ENCODE data around the gene HOXB1.

HOXB1 gene

DNA sequence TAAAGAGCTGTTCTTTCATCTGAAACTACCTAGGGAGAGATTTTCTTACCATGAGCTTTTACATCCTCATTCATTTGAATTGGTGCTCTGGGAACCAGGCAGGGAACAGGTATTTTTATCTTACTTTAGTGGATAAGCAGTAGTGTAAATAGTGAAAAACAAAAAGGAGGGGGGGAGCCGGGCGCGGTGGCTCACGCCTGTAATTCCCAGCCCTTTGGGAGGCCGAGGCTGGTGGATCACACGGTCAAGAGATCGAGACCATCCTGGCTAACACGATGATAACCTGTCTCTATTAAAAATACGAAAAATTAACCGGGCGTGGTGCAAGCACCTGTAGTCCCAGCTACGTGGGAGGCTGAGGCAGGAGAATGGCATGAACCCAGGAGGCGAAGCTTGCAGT, 41.0 kb downstream of the HOXB1 start:
- DNase-seq, result no peak

DNA sequence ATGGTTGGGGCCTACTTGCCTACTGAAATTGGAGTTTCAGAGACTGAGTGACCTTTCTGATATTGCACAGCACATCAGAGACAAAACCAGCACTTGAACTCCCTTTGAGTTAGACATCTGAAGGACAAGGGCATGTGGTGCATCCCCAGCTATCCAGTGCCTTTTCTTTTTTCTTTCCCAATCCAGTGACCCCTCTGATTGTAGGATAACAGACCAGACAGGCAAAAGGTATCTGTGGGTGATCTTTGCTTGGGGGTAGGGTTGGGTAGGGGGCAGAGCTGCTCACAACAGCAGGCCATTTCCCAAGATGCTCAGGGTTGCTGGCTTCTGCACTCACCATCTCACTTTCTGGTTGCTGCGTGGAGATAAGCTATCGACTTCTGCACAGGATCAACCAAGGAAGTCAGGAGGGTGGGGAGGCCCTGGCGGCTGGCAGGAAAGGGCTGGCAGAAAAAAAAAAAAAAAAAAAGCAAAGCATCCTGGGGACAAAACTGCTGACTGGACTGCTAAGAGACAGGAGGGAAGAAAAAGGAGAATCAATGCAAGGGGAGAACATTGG, 42.2 kb downstream of the HOXB1 start:
- DNase-seq, result no peak

DNA sequence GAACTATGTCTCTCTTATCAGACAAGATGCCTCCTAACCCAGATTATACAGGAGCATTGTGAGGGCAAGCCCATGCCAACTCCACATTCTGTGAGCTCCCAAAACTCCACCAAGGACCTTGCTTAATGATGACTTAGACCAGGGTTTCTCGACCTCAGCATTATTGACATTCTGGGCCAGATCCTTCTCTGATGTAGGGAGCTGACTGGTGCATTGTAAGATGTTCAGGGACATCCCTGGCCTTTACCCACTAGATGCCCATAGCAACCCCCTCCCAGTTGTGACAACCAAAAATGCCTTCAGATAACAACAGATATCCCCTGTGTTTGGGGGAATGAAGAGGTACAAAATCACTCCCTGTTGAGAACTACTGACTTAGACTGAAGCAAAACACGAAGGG, 43.6 kb downstream of the HOXB1 start:
- DNase-seq, result no peak

DNA sequence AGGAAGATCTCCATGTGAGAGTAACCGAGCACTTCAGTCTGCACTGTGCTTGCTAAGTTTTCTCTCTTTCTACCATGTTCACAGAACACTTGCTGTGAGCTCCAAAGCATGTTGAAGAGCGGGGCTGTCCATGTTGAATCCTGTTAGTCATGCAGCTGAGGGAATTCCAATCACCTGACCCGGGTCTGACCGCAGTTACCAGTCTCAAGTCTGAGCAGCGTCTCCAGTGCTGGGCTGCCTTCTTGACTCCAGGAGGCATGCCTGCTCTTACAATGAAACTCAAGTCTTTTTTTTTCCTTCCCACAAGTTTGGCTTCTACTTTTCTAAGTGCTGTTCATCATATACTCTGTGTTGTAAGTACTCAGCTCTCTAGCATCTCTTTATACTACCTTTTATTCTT, 44.3 kb downstream of the HOXB1 start:
- no peak for DNase-seq

DNA sequence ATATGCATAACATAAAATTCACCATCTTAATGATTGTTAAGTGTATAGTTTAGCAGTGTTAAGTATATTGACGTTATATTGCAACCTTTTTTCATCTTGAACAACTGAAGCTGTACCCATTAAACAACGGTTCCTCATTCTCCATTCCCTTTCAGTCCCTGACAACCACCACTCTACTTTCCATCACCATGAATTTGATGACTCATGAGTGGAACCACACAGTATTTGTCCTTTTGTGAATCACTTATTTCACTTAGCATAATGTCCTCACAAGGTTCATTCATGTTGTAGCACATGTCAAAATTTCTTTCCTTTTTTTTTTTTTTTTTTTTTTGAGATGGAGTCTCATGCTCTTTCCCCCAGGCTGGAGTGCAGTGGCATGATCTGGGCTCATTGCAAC, 46.0 kb downstream of the HOXB1 start:
- peak; percentile 52 for DNase-seq

DNA sequence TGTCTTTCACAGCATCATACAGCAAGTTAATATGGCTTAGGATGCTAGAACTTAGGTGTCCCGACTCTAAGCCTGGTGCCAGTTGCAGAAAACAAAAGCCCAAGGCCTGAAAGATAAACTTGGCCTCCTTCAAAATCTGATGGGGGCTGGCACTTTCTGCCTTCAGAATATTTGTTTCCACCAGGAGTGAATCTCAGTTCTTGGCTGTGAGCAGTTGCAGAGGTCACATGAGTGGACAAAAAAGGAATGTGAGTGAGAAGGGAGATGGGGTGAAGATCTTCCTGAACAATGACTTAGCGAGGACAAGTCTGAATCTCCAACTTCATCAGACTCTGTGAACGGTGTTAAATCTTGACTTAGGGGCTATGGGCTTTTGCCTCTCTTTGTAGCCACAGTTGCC, 46.6 kb downstream of the HOXB1 start:
- no peak for DNase-seq

DNA sequence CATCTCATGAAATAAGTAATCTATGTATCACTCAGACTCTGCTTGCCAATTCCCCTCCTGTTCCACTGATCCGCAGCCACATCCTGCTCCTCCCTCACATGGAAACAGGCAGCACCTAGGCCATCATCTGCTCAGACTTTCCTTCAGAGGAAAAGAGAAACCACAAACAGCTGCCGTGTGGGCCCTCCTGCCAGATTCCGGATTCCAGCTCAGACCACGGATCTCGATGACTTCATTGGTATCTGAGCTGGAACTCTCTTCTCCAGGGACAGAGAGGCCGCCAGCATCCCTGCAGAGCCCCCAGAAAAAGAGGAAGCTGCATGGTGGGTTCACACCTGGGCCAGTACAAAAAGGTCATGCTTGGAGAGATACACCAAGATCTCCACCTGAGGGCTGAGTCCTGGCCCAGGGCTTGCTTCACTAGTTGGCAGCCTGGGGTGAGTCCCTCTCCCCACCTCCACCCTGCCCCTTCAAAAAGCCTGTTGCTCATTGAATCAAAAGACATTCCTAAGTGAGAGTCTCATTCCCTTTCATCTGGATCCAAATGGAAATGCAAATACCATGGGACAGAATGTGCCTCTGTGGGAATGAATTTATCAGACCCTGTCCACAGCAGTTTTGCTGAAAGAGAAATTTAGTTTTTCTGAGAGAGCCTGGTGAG, 47.2 kb downstream of the HOXB1 start:
- peak; percentile 61 for DNase-seq

DNA sequence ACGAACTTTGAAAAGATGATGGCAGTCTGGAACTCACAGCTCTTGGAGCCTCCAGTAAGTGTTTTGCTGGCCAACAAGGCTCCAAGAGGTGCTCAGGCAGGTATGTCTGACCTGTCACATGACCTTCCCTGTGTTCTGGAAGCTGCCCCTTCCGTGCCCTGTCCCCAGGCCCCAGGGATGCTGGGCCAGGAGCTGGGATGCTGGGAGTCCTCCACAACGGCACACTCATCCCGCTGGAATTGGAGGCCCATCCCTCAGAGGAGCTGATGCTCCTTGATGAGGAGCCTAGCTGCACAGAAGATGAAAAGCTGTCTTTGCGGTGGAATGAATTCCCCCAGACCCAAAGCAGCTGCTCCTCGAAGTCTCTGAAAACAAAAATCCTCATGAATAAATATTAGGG, 47.8 kb downstream of the HOXB1 start:
- DNase-seq, result no peak

DNA sequence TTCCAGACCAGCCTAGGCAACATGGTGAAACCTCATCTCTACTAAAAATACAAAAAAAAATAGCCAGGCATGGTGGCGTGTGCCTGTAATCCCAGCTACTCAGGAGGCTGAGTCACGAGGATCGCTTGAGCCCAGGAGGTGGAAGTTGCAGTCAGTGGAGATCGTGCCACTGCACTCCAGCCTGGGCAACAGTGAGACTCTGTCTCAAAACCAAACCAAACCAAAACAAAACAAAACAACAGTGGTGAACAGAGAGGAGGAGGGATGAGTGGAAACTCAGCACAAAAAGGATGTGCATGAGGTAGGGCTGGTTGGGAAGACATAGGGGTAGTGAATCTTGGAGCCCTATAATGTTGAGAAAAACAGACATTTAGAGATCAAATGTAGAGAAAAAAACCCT, 48.5 kb downstream of the HOXB1 start:
- peak; percentile 63 for DNase-seq

DNA sequence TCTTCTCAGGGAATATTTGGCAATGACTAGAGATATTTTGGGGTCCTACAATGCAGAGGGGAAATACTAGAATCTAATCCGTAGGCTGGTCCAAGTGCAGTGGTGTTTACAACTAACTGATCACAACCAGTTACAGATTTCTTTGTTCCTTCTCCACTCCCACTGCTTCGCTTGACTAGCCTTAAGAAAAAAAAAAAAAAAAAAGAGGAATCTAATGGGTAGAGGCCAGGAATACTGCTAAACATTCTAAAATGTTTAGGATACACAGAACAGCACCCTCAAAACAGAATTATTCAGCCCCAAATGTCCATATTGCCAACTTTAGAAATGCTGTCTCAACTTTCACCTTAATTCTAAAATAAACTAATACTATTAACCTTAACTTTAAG, 51.8 kb downstream of the HOXB1 start:
- DNase-seq, result no peak

Data from activated CD4-positive, alpha-beta T cell treated with anti-CD3 and anti-CD28 coated beads, Interleukin-2, Interleukin-6, amounts not matched to agents 100 ng/mL and 50 ng/mL, durations not matched to agents 16 hours and 8 hours (primary cell).